Measurements from ENCODE around the gene HNRNPR.
"Not testable (repeated sequence)": the region's sequence is repeated elsewhere in the genome, so short reads cannot be mapped to it uniquely, and the experiment has no call there.

Gene HNRNPR

DNA sequence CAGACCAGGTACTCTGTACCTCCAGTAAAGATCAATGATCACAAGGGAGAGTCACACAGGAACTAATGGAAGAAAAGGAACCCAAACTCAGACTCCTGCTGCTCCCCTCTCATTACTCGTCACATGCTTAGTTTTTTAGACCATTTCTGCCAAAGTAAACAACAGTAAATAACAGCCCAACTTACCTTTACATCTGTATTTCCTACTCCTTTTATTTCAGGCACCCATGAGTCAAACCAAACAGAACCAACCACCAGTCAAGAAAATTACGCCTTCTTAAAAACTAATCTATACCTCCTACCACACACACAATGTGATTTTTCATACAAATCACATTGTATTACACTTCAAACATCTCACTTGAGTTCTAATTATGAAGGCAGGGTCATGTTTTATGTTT, 65.4 kb downstream of the HNRNPR start:
- TF ChIP-seq, protein P1, sequence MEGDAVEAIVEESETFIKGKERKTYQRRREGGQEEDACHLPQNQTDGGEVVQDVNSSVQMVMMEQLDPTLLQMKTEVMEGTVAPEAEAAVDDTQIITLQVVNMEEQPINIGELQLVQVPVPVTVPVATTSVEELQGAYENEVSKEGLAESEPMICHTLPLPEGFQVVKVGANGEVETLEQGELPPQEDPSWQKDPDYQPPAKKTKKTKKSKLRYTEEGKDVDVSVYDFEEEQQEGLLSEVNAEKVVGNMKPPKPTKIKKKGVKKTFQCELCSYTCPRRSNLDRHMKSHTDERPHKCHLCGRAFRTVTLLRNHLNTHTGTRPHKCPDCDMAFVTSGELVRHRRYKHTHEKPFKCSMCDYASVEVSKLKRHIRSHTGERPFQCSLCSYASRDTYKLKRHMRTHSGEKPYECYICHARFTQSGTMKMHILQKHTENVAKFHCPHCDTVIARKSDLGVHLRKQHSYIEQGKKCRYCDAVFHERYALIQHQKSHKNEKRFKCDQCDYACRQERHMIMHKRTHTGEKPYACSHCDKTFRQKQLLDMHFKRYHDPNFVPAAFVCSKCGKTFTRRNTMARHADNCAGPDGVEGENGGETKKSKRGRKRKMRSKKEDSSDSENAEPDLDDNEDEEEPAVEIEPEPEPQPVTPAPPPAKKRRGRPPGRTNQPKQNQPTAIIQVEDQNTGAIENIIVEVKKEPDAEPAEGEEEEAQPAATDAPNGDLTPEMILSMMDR (IDR thresholded peaks at IDR 0.05; ENCODE audit: low read depth, low read length, missing control alignments), result no peak
- DNase-seq (ENCODE audit: low read depth), result no peak
- no peak overlapping the region for H3K4me3 ChIP-seq (ENCODE audit: low read depth, low read length)

DNA sequence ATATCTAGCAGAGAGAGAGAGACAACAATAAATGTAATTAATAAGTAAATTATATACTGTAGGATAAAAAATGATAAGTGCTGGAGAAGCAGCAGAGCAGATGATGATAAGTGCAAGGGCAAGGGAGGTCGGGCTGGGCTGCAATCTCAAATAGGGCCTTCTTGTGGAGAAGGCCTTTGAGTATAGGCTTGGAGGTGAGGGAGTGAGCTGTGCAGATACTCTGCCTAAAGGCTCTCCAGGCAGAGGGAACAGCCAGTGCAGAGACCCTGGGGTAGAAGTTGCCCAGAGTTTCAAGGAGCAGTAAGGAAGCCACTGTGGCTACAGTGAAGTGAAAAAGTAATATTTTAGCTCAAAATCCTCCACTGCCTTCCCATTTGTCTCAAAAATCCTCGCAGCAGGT, 67.6 kb downstream of the HNRNPR start:
- no peak for DNase-seq (ENCODE audit: low read depth)
- TF ChIP-seq, protein P1 (IDR thresholded peaks at IDR 0.05; ENCODE audit: low read depth, low read length, missing control alignments), result no peak
- H3K4me3 ChIP-seq (ENCODE audit: low read depth, low read length), result no peak overlapping the region

DNA sequence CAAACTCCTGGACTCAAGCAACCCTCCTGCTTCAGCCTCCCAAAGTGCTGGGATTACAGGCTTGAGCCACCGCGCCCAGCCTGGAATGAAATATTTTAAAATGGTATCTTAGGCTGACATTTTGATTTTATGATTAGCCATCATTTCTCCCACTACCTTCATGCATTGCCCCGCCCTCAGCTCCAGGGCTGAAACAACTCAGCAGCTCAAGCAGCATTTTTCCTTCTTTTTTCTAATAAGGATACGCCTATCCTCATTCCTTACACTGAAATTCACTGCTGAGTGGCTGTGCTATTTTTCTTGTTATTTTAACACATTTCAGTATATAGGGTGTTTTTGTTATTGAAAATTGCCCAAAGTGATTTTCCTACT, 70.0 kb downstream of the HNRNPR start:
- TF ChIP-seq, protein P1 (IDR thresholded peaks at IDR 0.05; ENCODE audit: low read depth, low read length, missing control alignments), result no peak
- DNase-seq (ENCODE audit: low read depth), result no peak
- H3K4me3 ChIP-seq (ENCODE audit: low read depth, low read length), result no peak overlapping the region

DNA sequence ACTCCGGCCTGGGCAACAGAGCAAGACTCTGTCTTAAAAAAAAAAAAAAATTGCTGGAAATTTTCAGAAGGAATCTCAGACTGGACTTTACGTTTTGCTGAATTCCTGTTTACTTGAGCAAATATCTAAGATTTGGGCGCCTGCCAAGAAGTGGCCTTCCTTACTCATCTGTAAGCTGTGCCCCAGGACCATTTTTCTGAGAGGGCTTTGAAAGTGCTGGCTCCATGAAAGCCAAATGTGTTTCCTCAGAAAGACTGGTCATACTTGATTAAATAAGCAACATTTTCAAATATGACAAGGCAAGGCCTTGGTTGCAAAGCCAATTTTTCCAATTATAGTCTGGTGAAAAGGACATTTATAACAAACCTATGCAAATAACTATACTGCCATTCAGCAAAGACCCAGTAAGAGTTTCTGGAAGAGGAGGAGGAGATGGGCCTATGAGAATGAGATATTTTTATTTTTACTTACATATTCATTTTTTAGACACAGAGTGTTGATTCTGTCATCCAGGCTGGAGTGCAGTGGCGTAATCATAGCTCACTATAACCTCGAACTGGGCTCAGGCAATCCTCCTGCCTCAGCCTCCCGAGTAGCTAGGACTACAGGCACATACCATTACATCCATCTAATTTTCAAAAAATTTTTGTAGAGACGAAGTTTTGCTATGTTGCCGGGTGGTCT, 70.5 kb downstream of the HNRNPR start:
- no peak for DNase-seq (ENCODE audit: low read depth)
- TF ChIP-seq, protein P1 (IDR thresholded peaks at IDR 0.05; ENCODE audit: low read depth, low read length, missing control alignments), result no peak
- H3K4me3 ChIP-seq (ENCODE audit: low read depth, low read length), result no peak overlapping the region

DNA sequence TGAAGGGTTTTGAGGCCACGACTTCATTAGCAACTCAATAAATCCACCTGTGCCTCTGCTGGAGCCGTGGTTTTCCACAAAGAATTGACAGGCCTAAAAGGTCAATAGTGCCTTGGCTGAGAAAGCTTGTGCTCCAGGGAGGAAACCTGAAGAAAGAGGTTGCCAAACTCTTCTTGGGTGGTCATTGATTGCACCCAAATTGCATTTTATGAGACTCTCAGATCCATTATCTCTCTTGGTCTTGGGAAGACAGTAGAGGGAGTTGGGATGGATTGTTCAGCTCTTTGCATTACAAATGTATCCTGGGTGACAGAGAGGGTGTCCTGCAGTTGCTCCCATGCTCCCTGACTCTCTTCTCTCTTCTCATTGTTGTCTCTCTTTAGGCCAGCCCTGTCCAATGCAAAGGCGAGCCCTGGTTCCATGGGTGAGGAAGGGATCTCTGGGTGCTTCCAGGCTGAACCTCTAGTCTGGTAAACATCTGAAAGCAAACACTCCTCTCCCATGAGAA, 80.7 kb downstream of the HNRNPR start:
- H3K4me3 ChIP-seq (ENCODE audit: low read depth, low read length), result no peak overlapping the region
- no peak for DNase-seq (ENCODE audit: low read depth)
- TF ChIP-seq, protein P1 (IDR thresholded peaks at IDR 0.05; ENCODE audit: low read depth, low read length, missing control alignments), result no peak

DNA sequence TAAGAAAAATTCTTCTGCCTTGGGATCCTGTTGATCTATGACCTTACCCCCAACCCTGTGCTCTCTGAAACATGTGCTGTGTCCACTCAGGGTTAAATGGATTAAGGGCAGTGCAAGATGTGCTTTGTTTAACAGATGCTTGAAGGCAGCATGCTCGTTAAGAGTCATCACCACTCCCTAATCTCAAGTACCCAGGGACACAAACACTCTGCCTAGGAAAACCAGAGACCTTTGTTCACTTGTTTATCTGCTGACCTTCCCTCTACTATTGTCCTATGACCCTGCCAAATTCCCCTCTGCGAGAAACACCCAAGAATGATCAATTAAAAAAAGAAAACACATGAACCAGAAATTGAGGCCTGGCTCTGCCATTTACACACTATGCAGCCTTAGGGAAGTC, 86.0 kb downstream of the HNRNPR start:
- not testable (repeated sequence) for H3K4me3 ChIP-seq (ENCODE audit: low read depth, low read length); DNase-seq (ENCODE audit: low read depth)

DNA sequence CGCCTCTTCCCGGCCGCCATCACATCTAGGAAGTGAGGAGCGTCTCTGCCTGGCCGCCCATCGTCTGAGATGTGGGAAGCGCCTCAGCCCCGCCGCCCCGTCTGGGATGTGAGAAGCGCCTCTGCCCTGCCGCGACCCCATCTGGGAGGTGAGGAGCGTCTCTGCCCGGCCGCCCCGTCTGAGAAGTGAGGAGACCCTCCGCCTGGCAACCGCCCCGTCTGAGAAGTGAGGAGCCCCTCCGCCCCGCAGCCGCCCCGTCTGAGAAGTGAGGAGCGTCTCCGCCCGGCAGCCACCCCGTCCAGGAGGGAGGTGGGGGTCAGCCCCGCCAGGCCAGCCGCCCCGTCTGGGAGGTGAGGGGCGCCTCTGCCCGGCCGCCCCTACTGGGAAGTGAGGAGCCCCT, 86.7 kb downstream of the HNRNPR start:
- H3K4me3 ChIP-seq (ENCODE audit: low read depth, low read length); DNase-seq (ENCODE audit: low read depth): not testable (repeated sequence)

Data from GM12864 (cell line).